Smooth muscle cell (in vitro differentiated cells): Measurements from ENCODE around the gene GORASP1. TPM values are rescaled to one million over a fixed set of nuclear protein-coding genes. Genes with fewer than 3 reads are reported as not detected.

Experiments
- DNase-seq: peaks from one replicate; lab custom pipeline; 2025; ENCODE audit not compliant: unreplicated experiment; lab: John Stamatoyannopoulos, UW
- H2AFZ ChIP-seq: fragments of 200-600 bp; sonication (generic); 2 replicates; pipeline ENCODE4 v1.6.0; 2016; ENCODE audit warnings: antibody characterized with exemption, low read depth, mild to moderate bottlenecking
- H3F3A ChIP-seq: fragments of 200-600 bp; sonication (generic); 2 replicates; pipeline ENCODE4 v1.6.0; 2017; ENCODE audit warnings: antibody characterized with exemption, low read depth
- H3K27ac ChIP-seq: fragments of 200-600 bp; sonication (generic); 2 replicates; pipeline ENCODE4 v1.5.1; 2016; ENCODE audit warnings: low read depth, mild to moderate bottlenecking
- H3K27me3 ChIP-seq: fragments of 200-600 bp; sonication (generic); 2 replicates; pipeline ENCODE4 v1.6.1; 2016; ENCODE audit warnings: low read depth, mild to moderate bottlenecking
- H3K36me3 ChIP-seq: fragments of 200-600 bp; sonication (generic); 2 replicates; pipeline ENCODE4 v1.5.1; 2016; ENCODE audit warnings: low read depth
- H3K4me1 ChIP-seq: fragments of 200-600 bp; sonication (generic); 2 replicates; pipeline ENCODE4 v1.5.1; 2016; ENCODE audit warnings: low read depth
- H3K4me2 ChIP-seq: fragments of 200-600 bp; sonication (generic); 2 replicates; pipeline ENCODE4 v1.6.0; 2016; ENCODE audit warnings: mild to moderate bottlenecking
- H3K4me3 ChIP-seq: fragments of 200-600 bp; sonication (generic); 2 replicates; pipeline ENCODE4 v1.5.1; 2016; ENCODE audit warnings: mild to moderate bottlenecking
- H3K79me2 ChIP-seq: fragments of 200-600 bp; sonication (generic); 2 replicates; pipeline ENCODE4 v1.6.0; 2016; ENCODE audit warnings: low read depth, mild to moderate bottlenecking
- H3K9ac ChIP-seq: fragments of 200-600 bp; sonication (generic); 2 replicates; pipeline ENCODE4 v1.6.0; 2016; ENCODE audit warnings: low read depth
- H3K9me3 ChIP-seq: fragments of 200-600 bp; sonication (generic); replicated peaks from 2 replicates; pipeline ENCODE4 v1.5.1; 2016; ENCODE audit warnings: low read depth
- H4K20me1 ChIP-seq: fragments of 200-600 bp; sonication (generic); 2 replicates; pipeline ENCODE4 v1.6.0; 2016; ENCODE audit warnings: low read depth
- CTCF ChIP-seq: fragments of 200-600 bp; sonication (generic); IDR thresholded peaks from 2 replicates; pipeline ENCODE4 v1.5.1; 2017; ENCODE audit warnings: borderline replicate concordance, mild to moderate bottlenecking, antibody characterized with exemption; ENCODE audit not compliant: insufficient read depth, poor library complexity, severe bottlenecking
- WGBS: methylation state at CpG from one replicate; pipeline ENCODE4 v1.1.7; 2016; ENCODE audit warnings: low lambda C conversion rate; 5-methylcytosine and 5-hydroxymethylcytosine counted together
- polyA plus RNA-seq: library from polyadenylated mRNA; unstranded; fragments of >200 nt; fragmentation: Nextera tagmentation; extraction: Ambion mirVana; gene quantifications from 2 replicates; pipeline ENCODE4 v1.2.1, GENCODE V29; 2016
- total RNA-seq: library from RNA; depleted of rRNA; stranded (reverse); fragments of >200 nt; gene quantifications from 2 replicates; pipeline ENCODE4 v1.2.3, GENCODE V29; 2014

GORASP1 gene
- total and polyA plus RNA-seq, 2 experiments from 2014 or later: 29.5 to 41.6 TPM

GRCh38 chr3:39142067-39142466 lies 34.6 kb upstream of the GORASP1 start:
- Histone ChIP-seq H3K4me3 (no peak overlapping the region), H4K20me1 (peaks cover 100% of the 10 kb centered on the region), H3F3A (peaks cover 52% of the 10 kb centered on the region), H3K4me1 (peaks cover 14% of the 10 kb centered on the region), H2AFZ (no peak overlapping the region), H3K27ac (peak overlapping the region; percentile 74), H3K79me2 (peaks cover 62% of the 10 kb centered on the region), H3K4me2 (peak overlapping the region; percentile 38), H3K9ac (no peak overlapping the region), H3K36me3 (peaks cover 22% of the 10 kb centered on the region), H3K9me3 (no peaks in the 10 kb centered on the region), H3K27me3 (no peaks in the 10 kb centered on the region)
- DNase-seq: no peak
- TF ChIP-seq CTCF: no peak
- 95% methylated on average over 5 of the region's 5 CpGs for WGBS

GRCh38 chr3:39141171-39141995 lies 34.0 kb upstream of the GORASP1 start:
- peaks cover 57% of the 10 kb centered on the region for H3K79me2 ChIP-seq

GRCh38 chr3:39140341-39140971 lies 33.0 kb upstream of the GORASP1 start:
- Histone ChIP-seq H3K27ac (peak overlapping the region; percentile 74), H3K36me3 (peaks cover 17% of the 10 kb centered on the region)

More at GRCh38 chr3:39141171-39141995, 34.0 kb upstream of the GORASP1 start:
- TF ChIP-seq CTCF: no peak
- H3F3A ChIP-seq: peaks cover 47% of the 10 kb centered on the region
- no peak for DNase-seq
- 71% methylated on average over 4 of the region's 4 CpGs for WGBS
- H3K27ac ChIP-seq: peak overlapping the region; percentile 74
- H3K27me3 ChIP-seq: no peaks in the 10 kb centered on the region
- no peak overlapping the region for H3K9ac ChIP-seq
- H3K9me3 ChIP-seq: no peaks in the 10 kb centered on the region
- H3K4me2 ChIP-seq: peak overlapping the region; percentile 38
- H3K4me1 ChIP-seq: peaks cover 9% of the 10 kb centered on the region
- H4K20me1 ChIP-seq: peaks cover 99% of the 10 kb centered on the region
- peaks cover 22% of the 10 kb centered on the region for H3K36me3 ChIP-seq
- no peak overlapping the region for H3K4me3 ChIP-seq
- no peak overlapping the region for H2AFZ ChIP-seq

More at GRCh38 chr3:39140341-39140971, 33.0 kb upstream of the GORASP1 start:
- H2AFZ ChIP-seq: no peak overlapping the region
- 90% methylated on average over 2 of the region's 2 CpGs for WGBS
- H3K9ac ChIP-seq: no peak overlapping the region
- TF ChIP-seq CTCF: no peak
- H3K4me1 ChIP-seq: peaks cover 6% of the 10 kb centered on the region
- peaks cover 47% of the 10 kb centered on the region for H3K79me2 ChIP-seq
- no peak for DNase-seq
- peaks cover 93% of the 10 kb centered on the region for H4K20me1 ChIP-seq
- no peaks in the 10 kb centered on the region for H3K9me3 ChIP-seq
- peak overlapping the region; percentile 38 for H3K4me2 ChIP-seq
- H3F3A ChIP-seq: peaks cover 38% of the 10 kb centered on the region
- no peaks in the 10 kb centered on the region for H3K27me3 ChIP-seq
- H3K4me3 ChIP-seq: no peak overlapping the region
